HepG2 (cell line): ENCODE data around the gene TTLL10. TPM values are rescaled to one million over a fixed set of nuclear protein-coding genes. Genes with fewer than 3 reads are reported as not detected.

ENCODE experiments used
- ATAC-seq: fragments of 200-7000 bp; cut with Tn5 transposase; 3 replicates; pipeline ENCODE4 v1.9.1; 2020; ENCODE audit warnings: mild to moderate bottlenecking, moderate library complexity
- BruUV-seq: library from RNA; stranded (reverse); fragments of 400-500 nt; replicated peaks from 2 replicates; lab custom pipeline; 2021; lab: Mats Ljungman, UMichigan
- CTCF ChIA-PET: fragments of 300-600 bp; formaldehyde crosslinking; extraction: SDS; loops from one replicate; lab custom pipeline; 2021; ENCODE audit warnings: low total read pairs, inconsistent platforms, low intra/inter-chr PET ratio; lab: Yijun Ruan, JAX
- POLR2A ChIA-PET: fragments of 350-600 bp; sonication (Branson Sonifier 250); formaldehyde crosslinking; loops from one replicate; lab custom pipeline; 2020; ENCODE audit warnings: antibody characterized with exemption, inconsistent platforms; lab: Yijun Ruan, JAX
- DNase-seq: peaks from one replicate; pipeline ENCODE4 v3.0.0-alpha.2; 2015; ENCODE audit warnings: low spot score
- FAIRE-seq: peaks from 3 replicates; lab custom pipeline; 2011; peaks lifted over from hg19 to GRCh38; lab: Jason Lieb, UNC
- H2AFZ ChIP-seq: one replicate; pipeline ENCODE4 v1.6.1; 2011; ENCODE audit warnings: low read length, inconsistent platforms
- H3K27ac ChIP-seq: fragments of 300-600 bp; 3 replicates; pipeline ENCODE4 v1.8.0; 2011; ENCODE audit warnings: mixed run types, mild to moderate bottlenecking, mixed read lengths, low read length, inconsistent platforms; ENCODE audit not compliant: insufficient read depth; ENCODE audit errors: extremely low read length
- H3K27me3 ChIP-seq, 2 experiments: fragments of 200-600 bp in 1 of 2; 2 replicates in 1 of 2; 3 replicates in 1 of 2; pipeline versions ENCODE4 v1.6.0 to v1.8.0; 2011; ENCODE audit warnings: low read length in 2 of 2, mild to moderate bottlenecking in 2 of 2, moderate library complexity in 2 of 2, inconsistent platforms in 1 of 2; ENCODE audit not compliant: insufficient read depth in 2 of 2, control insufficient read depth in 1 of 2
- H3K36me3 ChIP-seq, 2 experiments: fragments of 200-600 bp in 1 of 2; replicated peaks in 1 of 2; 2 replicates in 1 of 2; 3 replicates in 1 of 2; pipeline versions ENCODE4 v1.5.1 to v1.8.0; 2011; ENCODE audit warnings: low read length in 2 of 2, inconsistent platforms in 1 of 2; ENCODE audit not compliant: insufficient read depth in 2 of 2, control insufficient read depth in 1 of 2
- H3K4me1 ChIP-seq: 2 replicates; pipeline ENCODE4 v1.5.1; 2012; ENCODE audit warnings: low read length, inconsistent platforms; ENCODE audit not compliant: insufficient read depth
- H3K4me2 ChIP-seq: 2 replicates; pipeline ENCODE4 v1.6.0; 2011; ENCODE audit warnings: low read depth, low read length, inconsistent platforms
- H3K4me3 ChIP-seq, 3 experiments: fragments of 200-600 bp in 1 of 3; sonication (generic), shearing (Covaris generic) in 1 of 3; replicated peaks in 1 of 3; 2 replicates each; pipeline ENCODE4 v1.5.1; 2011 to 2016; ENCODE audit warnings: low read length in 3 of 3, inconsistent platforms in 2 of 3, low read depth in 2 of 3, mild to moderate bottlenecking in 2 of 3, control low read depth in 1 of 3, mixed read lengths in 1 of 3; ENCODE audit not compliant: insufficient read depth in 1 of 3
- H3K79me2 ChIP-seq: one replicate; pipeline ENCODE4 v1.6.1; 2011; ENCODE audit warnings: low read length, inconsistent platforms; ENCODE audit not compliant: insufficient read depth
- H3K9ac ChIP-seq: 2 replicates; pipeline ENCODE4 v1.6.0; 2011; ENCODE audit warnings: mild to moderate bottlenecking, low read depth, low read length, inconsistent platforms; ENCODE audit not compliant: insufficient read depth
- H3K9me3 ChIP-seq: 2 replicates; pipeline ENCODE4 v1.5.1; 2012; ENCODE audit warnings: mild to moderate bottlenecking, low read length
- H4K20me1 ChIP-seq: 2 replicates; pipeline ENCODE4 v1.6.0; 2011; ENCODE audit warnings: inconsistent platforms, mild to moderate bottlenecking, low read length, moderate library complexity; ENCODE audit not compliant: insufficient read depth
- EZH2 ChIP-seq: conservative IDR thresholded peaks from 2 replicates; pipeline ENCODE4 v1.6.1; 2012; ENCODE audit warnings: mild to moderate bottlenecking, low read depth, low read length, moderate library complexity
- FOXM1 ChIP-seq: sonication (generic); formaldehyde crosslinking; IDR thresholded peaks from 2 replicates; pipeline ENCODE4 v1.5.0; 2020; ENCODE audit warnings: missing genetic modification reagents
- FOXP1 ChIP-seq, 2 experiments: fragments of 450-650 bp in 1 of 2; IDR thresholded peaks; 2 replicates each; pipeline ENCODE4 v1.6.1; 2017 to 2018; ENCODE audit warnings: antibody characterized with exemption in 1 of 2
- IRF9 ChIP-seq: sonication (generic); formaldehyde crosslinking; IDR thresholded peaks from 2 replicates; pipeline ENCODE4 v1.8.0; 2022; ENCODE audit warnings: missing genetic modification reagents, mild to moderate bottlenecking, borderline replicate concordance
- PREB ChIP-seq: sonication (generic); formaldehyde crosslinking; IDR thresholded peaks from 2 replicates; pipeline ENCODE4 v1.4.0; 2020; ENCODE audit warnings: missing genetic modification reagents
- SOX5 ChIP-seq: IDR thresholded peaks from 2 replicates; pipeline ENCODE4 v1.6.1; 2016; ENCODE audit warnings: borderline replicate concordance
- TEAD3 ChIP-seq: optimal IDR thresholded peaks from 2 replicates; pipeline ENCODE3; 2016; ENCODE audit warnings: borderline replicate concordance
- TFAP4 ChIP-seq: sonication (generic); IDR thresholded peaks from 2 replicates; pipeline ENCODE4 v1.6.1; 2016; ENCODE audit warnings: low read depth, borderline replicate concordance
- USF2 ChIP-seq, 2 experiments: sonication (generic) in 1 of 2; formaldehyde crosslinking in 1 of 2; IDR thresholded peaks; 2 replicates each; pipeline versions ENCODE4 v1.5.1 to v1.6.1; 2011 to 2020; ENCODE audit warnings: borderline replicate concordance in 1 of 2, low read depth in 1 of 2, low read length in 1 of 2, mild to moderate bottlenecking in 1 of 2, missing genetic modification reagents in 1 of 2, moderate library complexity in 1 of 2
- ZKSCAN5 ChIP-seq: sonication (generic); formaldehyde crosslinking; IDR thresholded peaks from 2 replicates; pipeline ENCODE4 v1.5.1; 2020; ENCODE audit warnings: mild to moderate bottlenecking, missing genetic modification reagents
- ZNF138 ChIP-seq: sonication (generic); formaldehyde crosslinking; IDR thresholded peaks from 2 replicates; pipeline ENCODE4 v1.5.0; 2020; ENCODE audit warnings: mild to moderate bottlenecking, low read depth, missing genetic modification reagents
- ZNF687 ChIP-seq: sonication (generic); formaldehyde crosslinking; IDR thresholded peaks from 2 replicates; pipeline ENCODE4 v1.5.1; 2020; ENCODE audit warnings: mild to moderate bottlenecking, missing genetic modification reagents, moderate library complexity
- ZNF883 ChIP-seq: sonication (generic); formaldehyde crosslinking; IDR thresholded peaks from 2 replicates; pipeline ENCODE4 v1.5.1; 2020; ENCODE audit warnings: mild to moderate bottlenecking, missing genetic modification reagents; ENCODE audit errors: not compliant biosample characterization
- WGBS: methylation state at CpG from one replicate; pipeline ENCODE4 v1.1.6; 2017; ENCODE audit warnings: low lambda C conversion rate; 5-methylcytosine and 5-hydroxymethylcytosine counted together
- in situ Hi-C: cut with HindIII; loops from 2 replicates; pipeline ENCODE4 v1.10.0; 2017; ENCODE audit warnings: low pct_unique_long_range_greater_than_20kb; ENCODE audit not compliant: extremely low pct_ligation_motif_present
- intact Hi-C: fragments of 100-400 bp; cut with micrococcal nuclease; formaldehyde crosslinking; loops from one replicate; pipeline ENCODE4 v1.10.0; 2022; ENCODE audit not compliant: unreplicated experiment
- polyA plus RNA-seq, 8 experiments: library from polyadenylated mRNA; depleted of rRNA in 3 of 8; stranded (reverse) in 7 of 8; unstranded in 1 of 8; fragments of >200 nt; fragmentation: Illumina TruSeq in 4 of 8; extraction: Trizol in 4 of 8; gene quantifications; 2 replicates each; pipeline versions ENCODE4 v1.2.1 to v1.2.3, GENCODE V29; 2011 to 2016; ENCODE audit warnings: low read depth in 4 of 8, missing spikeins in 1 of 8, mixed read lengths in 1 of 8; ENCODE audit not compliant: insufficient read depth in 1 of 8
- total RNA-seq, 5 experiments: library from RNA; depleted of rRNA; stranded (reverse); fragments of >200 nt; fragmentation: Illumina TruSeq; extraction: Trizol; gene quantifications; 2 replicates each; pipeline ENCODE4 v1.2.3, GENCODE V29; 2016; ENCODE audit warnings: low read depth in 1 of 5

The TTLL10 gene
- total and polyA plus RNA-seq, 2 of the 13 experiments (the other 11 are each of a cell fraction or from before 2014, with no cell fraction given) = not detected

GRCh38 chr1:1203561-1204424, 30.1 kb downstream of the TTLL10 start:
- CTCF ChIA-PET = no interaction called here
- no peak overlapping the region for H3K4me3 ChIP-seq
- H3K36me3 ChIP-seq = no peaks in the 10 kb centered on the region
- H3K9me3 ChIP-seq = no peaks in the 10 kb centered on the region
- DNase-seq (no peak), FAIRE-seq (no peak), ATAC-seq (no peak)
- intact Hi-C loops = no loop called here
- H3K4me1 ChIP-seq = peaks cover 21% of the 10 kb centered on the region
- no peak overlapping the region for H3K9ac ChIP-seq
- no peak overlapping the region for H2AFZ ChIP-seq
- peaks cover 23 to 71% of the 10 kb centered on the region in 2 experiments; a peak in 4 of 5 replicates for H3K27me3 ChIP-seq
- H3K79me2 ChIP-seq = no peaks in the 10 kb centered on the region
- H3K27ac ChIP-seq = no peak overlapping the region
- BruUV-seq = no TSS peak
- WGBS = 41% methylated on average over 13 of the region's 49 CpGs
- no peak overlapping the region for H3K4me2 ChIP-seq
- no peaks in the 10 kb centered on the region for H4K20me1 ChIP-seq
- POLR2A ChIA-PET = no interaction called here
- in situ Hi-C loops = no loop called here
- TF ChIP-seq TEAD3 (CRISPR knock-in tag) = no peak
- no peak for TF ChIP-seq ZKSCAN5 (CRISPR knock-in tag)
- TF ChIP-seq SOX5 (CRISPR knock-in tag) = no peak
- no peak for TF ChIP-seq PREB
- TF ChIP-seq TFAP4 = no peak
- 0 out of 2 replicates have a peak, but pooled peaks have one; percentile 13 for TF ChIP-seq ZNF687
- TF ChIP-seq EZH2 = peak; percentile 48; the same call in 1 of the 2 replicates
- TF ChIP-seq ZNF138 = no peak
- TF ChIP-seq ZNF883 (CRISPR knock-in tag) = no peak
- no peak for TF ChIP-seq FOXM1 (CRISPR knock-in tag)
- TF ChIP-seq USF2 (IDR thresholded peaks at IDR 0.05; ENCODE audit: low read depth, low read length) = no peak
- TF ChIP-seq USF2 (CRISPR knock-in tag; IDR thresholded peaks at IDR 0.05; ENCODE audit: borderline replicate concordance) = no peak
- TF ChIP-seq FOXP1 (IDR thresholded peaks at IDR 0.05) = no peak
- TF ChIP-seq FOXP1 (CRISPR knock-in tag; IDR thresholded peaks at IDR 0.05) = no peak
- no peak for TF ChIP-seq IRF9
